Upper lobe of left lung (tissue), 4 donors: Measurements from ENCODE around the gene SNCB.

Experiments
- EP300 ChIP-seq, 4 donors: sonication (generic); formaldehyde crosslinking; IDR thresholded peaks; one replicate each; pipeline ENCODE4 v1.5.1; 2017; ENCODE audit warnings: antibody characterized with exemption in 4 of 4, control low read depth in 2 of 4
- POLR2A ChIP-seq, 4 donors: fragments of 450-650 bp; IDR thresholded peaks; one replicate each; pipeline ENCODE4 v1.5.1; 2016 to 2017; ENCODE audit warnings: antibody characterized with exemption in 4 of 4, mild to moderate bottlenecking in 2 of 4
- POLR2AphosphoS5 ChIP-seq, 2 donors: sonication (generic); formaldehyde crosslinking; IDR thresholded peaks; one replicate each; pipeline ENCODE4 v1.5.1; 2017; ENCODE audit warnings: antibody characterized with exemption in 2 of 2
- TF ChIP-seq, protein P1 (sequence below), 6 experiments: fragments of 450-650 bp in 4 of 6; fragments of 200-600 bp in 2 of 6; sonication (generic) in 2 of 6; IDR thresholded peaks; one replicate each; pipeline ENCODE4 v1.5.1; 2016 to 2019; ENCODE audit warnings: antibody characterized with exemption in 6 of 6

DNA sequence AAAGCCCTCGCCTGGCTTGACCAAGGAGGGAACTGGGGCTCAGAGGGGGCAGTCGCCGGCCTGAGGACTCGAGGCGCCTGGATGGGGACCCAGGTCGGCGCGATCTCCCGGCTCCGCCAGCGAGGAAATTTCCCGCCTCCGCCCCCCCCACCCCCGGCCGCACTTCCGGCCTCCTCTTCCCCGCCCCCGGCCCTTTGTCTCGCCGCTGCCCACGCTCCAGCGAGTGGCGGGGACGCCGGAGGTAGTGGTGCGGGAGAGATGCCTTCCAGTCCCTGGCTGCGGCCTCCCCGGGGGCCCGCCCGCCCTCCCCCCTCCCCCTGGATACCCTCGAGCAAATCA is 19.9 kb downstream of the SNCB start:
- TF ChIP-seq, protein P1, sequence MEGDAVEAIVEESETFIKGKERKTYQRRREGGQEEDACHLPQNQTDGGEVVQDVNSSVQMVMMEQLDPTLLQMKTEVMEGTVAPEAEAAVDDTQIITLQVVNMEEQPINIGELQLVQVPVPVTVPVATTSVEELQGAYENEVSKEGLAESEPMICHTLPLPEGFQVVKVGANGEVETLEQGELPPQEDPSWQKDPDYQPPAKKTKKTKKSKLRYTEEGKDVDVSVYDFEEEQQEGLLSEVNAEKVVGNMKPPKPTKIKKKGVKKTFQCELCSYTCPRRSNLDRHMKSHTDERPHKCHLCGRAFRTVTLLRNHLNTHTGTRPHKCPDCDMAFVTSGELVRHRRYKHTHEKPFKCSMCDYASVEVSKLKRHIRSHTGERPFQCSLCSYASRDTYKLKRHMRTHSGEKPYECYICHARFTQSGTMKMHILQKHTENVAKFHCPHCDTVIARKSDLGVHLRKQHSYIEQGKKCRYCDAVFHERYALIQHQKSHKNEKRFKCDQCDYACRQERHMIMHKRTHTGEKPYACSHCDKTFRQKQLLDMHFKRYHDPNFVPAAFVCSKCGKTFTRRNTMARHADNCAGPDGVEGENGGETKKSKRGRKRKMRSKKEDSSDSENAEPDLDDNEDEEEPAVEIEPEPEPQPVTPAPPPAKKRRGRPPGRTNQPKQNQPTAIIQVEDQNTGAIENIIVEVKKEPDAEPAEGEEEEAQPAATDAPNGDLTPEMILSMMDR (IDR thresholded peaks at IDR 0.05) = no peak
- TF ChIP-seq POLR2A (IDR thresholded peaks at IDR 0.05) = no peak
- no peak for TF ChIP-seq POLR2AphosphoS5 (IDR thresholded peaks at IDR 0.05)
- TF ChIP-seq EP300 (IDR thresholded peaks at IDR 0.05) = no peak
